ENCODE measurements around the gene NANOS2.
A peak's percentile ranks its signal among the peaks of the same experiment; 100 is the strongest.
"Not testable (repeated sequence)": the region's sequence is repeated elsewhere in the genome, so short reads cannot be mapped to it uniquely, and the experiment has no call there.

The NANOS2 gene

DNA sequence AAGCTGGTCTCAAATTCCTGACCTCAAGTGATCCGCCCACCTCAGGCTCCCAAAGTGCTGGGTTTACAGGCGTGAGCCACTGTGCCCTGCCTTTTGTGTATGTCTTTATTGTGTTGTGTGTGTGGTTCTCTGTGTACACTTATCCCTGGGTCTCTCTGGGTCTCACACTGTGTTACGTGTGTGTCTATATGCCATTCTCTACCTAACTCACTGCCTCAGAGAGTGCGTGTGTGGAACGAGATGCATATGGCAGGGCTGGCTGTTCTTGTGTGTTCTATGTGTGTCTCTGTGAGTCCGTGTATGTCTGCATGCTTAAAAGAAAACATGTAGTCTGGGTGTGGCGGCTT is 40.0 kb downstream of the NANOS2 start:
- no peak for DNase-seq (ENCODE audit: low spot score)

GRCh38 chr19:45873219-45873772 is 41.3 kb downstream of the NANOS2 start:
- DNase-seq (ENCODE audit: low spot score) = no peak

GRCh38 chr19:45872095-45872919 is 42.3 kb downstream of the NANOS2 start:
- no peak for DNase-seq (ENCODE audit: low spot score)

- DNase-seq (ENCODE audit: low spot score) = no peak
These were observed 43.8 kb downstream of the NANOS2 start for GRCh38 chr19:45870798-45871197.

GRCh38 chr19:45867241-45867640 is 47.3 kb downstream of the NANOS2 start:
- DNase-seq (ENCODE audit: low spot score) = not testable (repeated sequence)

DNA sequence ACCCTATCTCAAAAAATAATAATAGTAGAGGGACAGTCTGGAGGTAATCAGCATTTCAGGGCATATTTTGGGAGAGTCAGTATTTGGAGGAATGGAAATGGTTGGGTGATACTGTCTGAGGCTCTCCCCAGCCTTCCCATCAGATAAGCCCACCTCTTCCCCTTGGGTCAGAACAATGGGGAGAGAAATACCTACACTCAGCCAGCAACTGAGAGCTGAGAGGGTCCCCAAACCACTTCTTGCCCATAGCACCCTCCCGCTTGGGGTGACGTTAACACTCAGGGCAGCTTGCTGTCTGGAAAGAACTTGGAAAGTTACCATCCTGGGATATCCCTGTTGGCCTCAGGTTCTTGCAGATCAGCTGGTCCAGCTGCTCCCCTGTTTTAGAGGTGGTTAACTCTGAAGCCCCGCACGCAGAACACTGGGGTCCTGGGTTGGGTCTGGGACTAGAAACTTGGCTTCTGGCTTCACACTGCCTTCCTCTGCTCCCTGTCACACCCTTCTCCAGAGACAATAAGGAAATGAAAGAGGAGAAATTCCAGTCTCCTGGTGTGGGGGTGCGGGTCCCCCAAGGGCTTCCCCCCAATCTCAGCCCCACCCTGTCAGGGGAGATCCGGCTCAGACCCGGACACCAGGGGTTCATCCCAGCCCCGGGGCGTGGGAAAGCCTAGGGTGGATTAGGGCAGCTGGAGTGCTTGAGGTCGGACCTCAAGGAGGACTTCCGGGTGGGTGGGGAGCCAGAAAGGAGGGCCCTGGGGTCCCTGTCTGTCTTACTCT is 48.0 kb downstream of the NANOS2 start:
- DNase-seq (ENCODE audit: low spot score) = no peak

GRCh38 chr19:45865269-45865948 is 49.2 kb downstream of the NANOS2 start:
- DNase-seq (ENCODE audit: low spot score) = no peak

- DNase-seq (ENCODE audit: low spot score) = no peak
These were observed 49.9 kb downstream of the NANOS2 start for GRCh38 chr19:45864629-45865082.

GRCh38 chr19:45863840-45864628 is 50.5 kb downstream of the NANOS2 start, which contains the start of gene FOXA3:
TSS of gene FOXA3 (plus strand) at chr19:45864326. CDS start at chr19:45864457, 131 bp downstream.
- DNase-seq (ENCODE audit: low spot score) = peak; percentile 53

DNA sequence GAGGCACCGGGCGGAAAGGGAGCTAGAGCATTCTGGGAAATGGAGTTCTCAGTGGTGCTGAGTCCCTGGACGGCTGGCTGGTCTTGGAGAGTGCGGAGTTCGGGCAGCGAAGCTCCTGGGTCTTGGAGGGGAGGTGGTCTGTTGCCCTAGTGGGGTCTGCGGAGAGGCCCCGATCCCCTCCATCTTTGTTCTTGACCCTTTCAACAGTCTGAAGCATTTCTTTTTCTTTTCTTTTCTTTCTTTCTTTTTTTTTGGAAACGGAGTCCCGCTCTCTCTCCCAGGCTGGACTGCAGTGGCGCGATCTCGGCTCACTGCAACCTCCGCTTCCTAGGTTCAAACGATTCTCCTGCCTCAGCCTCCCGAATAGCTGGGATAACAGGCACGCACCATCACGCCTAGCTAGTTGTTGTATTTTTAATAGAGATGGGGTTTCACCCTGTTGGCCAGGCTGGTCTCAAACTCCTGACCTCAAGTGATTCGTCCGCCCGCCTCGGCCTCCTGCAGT is 51.2 kb downstream of the NANOS2 start:
- DNase-seq (ENCODE audit: low spot score) = no peak
